Measurements from ENCODE around the gene CACNA2D1. TPM values are rescaled to one million over a fixed set of nuclear protein-coding genes. Genes with fewer than 3 reads are reported as not detected.

Gene CACNA2D1
- total RNA-seq, 1 experiment from 2014 or later = 36.2 TPM

DNA sequence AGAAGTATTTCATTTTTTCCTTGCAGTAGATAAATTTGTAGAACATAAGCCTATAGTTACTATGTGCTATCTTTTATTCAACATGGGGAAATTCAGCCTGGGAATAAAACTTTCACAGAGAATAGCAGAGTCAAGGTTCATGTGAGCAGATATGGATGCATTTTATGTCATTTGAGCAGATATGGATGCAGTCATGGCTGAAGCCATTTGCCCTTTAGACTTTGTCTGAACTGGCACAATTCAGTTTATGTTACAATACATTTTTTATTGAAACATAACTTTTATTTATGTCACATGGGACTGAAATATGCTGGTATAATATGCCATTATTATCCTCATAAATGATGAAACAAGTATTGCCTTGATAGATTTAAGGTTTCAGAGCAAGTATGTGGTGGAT lies 231.1 kb downstream of the CACNA2D1 start:
- H3K79me2 ChIP-seq (ENCODE audit: insufficient read depth, low read length) = no peaks in the 10 kb centered on the region
- H3K27ac Mint-ChIP-seq = no peak overlapping the region
- H3T11ph ChIP-seq (ENCODE audit: low read length) = no peak overlapping the region
- no peak overlapping the region for H3K4me3 Mint-ChIP-seq
- no peak overlapping the region for H2BK15ac ChIP-seq (ENCODE audit: low read depth, low read length)
- no peaks in the 10 kb centered on the region; a peak in 1 of 4 replicates for H3K4me1 Mint-ChIP-seq
- DNase-seq = no peak
- no peaks in the 10 kb centered on the region for H3K79me1 ChIP-seq (ENCODE audit: insufficient read depth, low read depth, low read length, poor library complexity, severe bottlenecking)
- H3K36me3 Mint-ChIP-seq (ENCODE audit: insufficient read depth in 1 of 3, low read depth in 3 of 3) = peaks cover 2 to 19% (median 4%) of the 10 kb centered on the region in 3 experiments; a peak in 5 of 7 replicates
- H4K5ac ChIP-seq (ENCODE audit: insufficient read length, low read depth, low read length) = no peak overlapping the region
- H3K9ac ChIP-seq (ENCODE audit: extremely low read depth, insufficient read length, low read length) = no peak overlapping the region
- no peak overlapping the region for H4K91ac ChIP-seq (ENCODE audit: insufficient read length, low read depth, low read length)
- H3K27ac ChIP-seq (ENCODE audit: insufficient read length, low read depth, low read length) = no peak overlapping the region
- TF ChIP-seq, protein P1, sequence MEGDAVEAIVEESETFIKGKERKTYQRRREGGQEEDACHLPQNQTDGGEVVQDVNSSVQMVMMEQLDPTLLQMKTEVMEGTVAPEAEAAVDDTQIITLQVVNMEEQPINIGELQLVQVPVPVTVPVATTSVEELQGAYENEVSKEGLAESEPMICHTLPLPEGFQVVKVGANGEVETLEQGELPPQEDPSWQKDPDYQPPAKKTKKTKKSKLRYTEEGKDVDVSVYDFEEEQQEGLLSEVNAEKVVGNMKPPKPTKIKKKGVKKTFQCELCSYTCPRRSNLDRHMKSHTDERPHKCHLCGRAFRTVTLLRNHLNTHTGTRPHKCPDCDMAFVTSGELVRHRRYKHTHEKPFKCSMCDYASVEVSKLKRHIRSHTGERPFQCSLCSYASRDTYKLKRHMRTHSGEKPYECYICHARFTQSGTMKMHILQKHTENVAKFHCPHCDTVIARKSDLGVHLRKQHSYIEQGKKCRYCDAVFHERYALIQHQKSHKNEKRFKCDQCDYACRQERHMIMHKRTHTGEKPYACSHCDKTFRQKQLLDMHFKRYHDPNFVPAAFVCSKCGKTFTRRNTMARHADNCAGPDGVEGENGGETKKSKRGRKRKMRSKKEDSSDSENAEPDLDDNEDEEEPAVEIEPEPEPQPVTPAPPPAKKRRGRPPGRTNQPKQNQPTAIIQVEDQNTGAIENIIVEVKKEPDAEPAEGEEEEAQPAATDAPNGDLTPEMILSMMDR (conservative IDR thresholded peaks at IDR 0.05) = no peak
- H3K4me1 ChIP-seq (ENCODE audit: insufficient read depth, low read length) = no peaks in the 10 kb centered on the region
- no peak overlapping the region for H2BK12ac ChIP-seq (ENCODE audit: insufficient read length, low read depth, low read length)
- no peak overlapping the region for H3K4ac ChIP-seq (ENCODE audit: low read depth, low read length)
- H2BK120ac ChIP-seq (ENCODE audit: low read depth, low read length, poor library complexity, severe bottlenecking) = no peak overlapping the region
- H4K20me1 ChIP-seq (ENCODE audit: control insufficient read depth, insufficient read depth, insufficient read length) = no peaks in the 10 kb centered on the region
- no peak overlapping the region for H3K14ac ChIP-seq (ENCODE audit: insufficient read depth, low read length)
- no peak overlapping the region for H3K4me2 ChIP-seq (ENCODE audit: insufficient read depth, insufficient read length, low read length)
- no peak overlapping the region for H3K23ac ChIP-seq (ENCODE audit: insufficient read length, low read depth, low read length)
- H2AFZ ChIP-seq (ENCODE audit: low read length) = no peak overlapping the region
- H3K18ac ChIP-seq (ENCODE audit: insufficient read length, low read depth, low read length) = no peak overlapping the region
- H3K27me3 Mint-ChIP-seq (ENCODE audit: low read depth) = no peaks in the 10 kb centered on the region
- no peaks in the 10 kb centered on the region for H3K9me3 ChIP-seq (ENCODE audit: control insufficient read depth, low read depth, low read length)
- no peak overlapping the region for H2BK5ac ChIP-seq (ENCODE audit: insufficient read length, low read length)
- H4K8ac ChIP-seq (replicated peaks; ENCODE audit: insufficient read length, low read depth, low read length) = no peak overlapping the region
- H3K27me3 ChIP-seq (ENCODE audit: insufficient read depth, low read length) = no peaks in the 10 kb centered on the region
- H3K9me3 Mint-ChIP-seq = peaks cover 4% of the 10 kb centered on the region in 2 experiments; a peak in 3 of 5 replicates
- no peak overlapping the region for H2BK20ac ChIP-seq (ENCODE audit: low read depth, low read length, poor library complexity, severe bottlenecking)
- H2AK5ac ChIP-seq (ENCODE audit: insufficient read length, low read length) = no peak overlapping the region
- H3K56ac ChIP-seq (ENCODE audit: insufficient read length, low read depth, low read length) = no peak overlapping the region
- no peaks in the 10 kb centered on the region for H3K23me2 ChIP-seq (ENCODE audit: insufficient read length, low read depth, low read length, poor library complexity, severe bottlenecking)
